GM23248 (cell line): ENCODE results near the gene PRDX3.

ENCODE experiments used
- EZH2 ChIP-seq: fragments of 200-600 bp; sonication (generic); IDR thresholded peaks from 2 replicates; pipeline ENCODE4 v1.6.1; 2018; ENCODE audit warnings: antibody characterized with exemption, mild to moderate bottlenecking; ENCODE audit not compliant: insufficient read depth, poor library complexity, severe bottlenecking
- EZH2phosphoT487 ChIP-seq: fragments of 200-600 bp; sonication (generic); IDR thresholded peaks from 2 replicates; pipeline ENCODE4 v1.6.1; 2018; ENCODE audit warnings: antibody characterized with exemption, moderate library complexity, mild to moderate bottlenecking, low read depth; ENCODE audit not compliant: insufficient read depth

DNA sequence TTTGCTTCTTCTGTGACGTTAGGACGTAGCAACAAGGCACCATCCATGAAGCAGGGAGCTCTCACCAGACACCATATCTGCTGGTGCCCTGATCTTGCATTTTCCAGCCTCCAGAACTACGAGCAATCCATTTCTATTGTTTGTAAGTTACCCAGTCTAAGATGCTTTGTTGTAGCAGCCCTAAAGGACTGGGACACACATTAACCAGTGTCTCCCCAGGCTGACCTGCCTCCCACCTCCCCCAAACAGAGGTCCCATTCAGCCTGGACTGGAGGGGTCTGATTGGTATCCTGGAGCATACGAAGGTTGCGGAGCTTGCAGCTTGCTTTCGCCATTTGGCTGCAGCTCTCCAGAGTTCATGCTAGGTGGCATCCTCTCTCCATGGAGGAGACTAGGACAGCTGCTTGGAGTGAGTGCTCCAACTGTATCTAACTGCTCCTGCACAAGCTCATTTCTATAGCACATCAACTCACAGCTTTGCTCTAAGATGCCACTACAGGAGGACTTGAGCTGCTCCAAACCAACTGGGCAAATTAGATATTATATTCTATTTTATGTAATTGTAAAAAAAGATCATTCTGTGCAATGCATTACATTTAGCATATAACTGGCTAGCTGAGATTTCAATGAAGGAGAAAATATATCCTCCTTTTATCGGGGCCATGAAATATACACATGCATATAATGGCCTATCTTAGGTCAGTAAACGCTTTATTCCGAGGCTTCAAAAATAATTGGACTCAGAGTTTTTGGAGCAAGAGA, 20.8 kb upstream of the PRDX3 start:
- TF ChIP-seq EZH2phosphoT487 (no peak), EZH2 (no peak)
